ENCODE measurements around the gene RIT1. TPM values are rescaled to one million over a fixed set of nuclear protein-coding genes. Genes with fewer than 3 reads are reported as not detected.

RIT1 gene
- total and polyA plus RNA-seq, 2 donors (not counting 3 experiments of a cell fraction or from before 2014, with no cell fraction given): 46.4 to 65.5 TPM

DNA sequence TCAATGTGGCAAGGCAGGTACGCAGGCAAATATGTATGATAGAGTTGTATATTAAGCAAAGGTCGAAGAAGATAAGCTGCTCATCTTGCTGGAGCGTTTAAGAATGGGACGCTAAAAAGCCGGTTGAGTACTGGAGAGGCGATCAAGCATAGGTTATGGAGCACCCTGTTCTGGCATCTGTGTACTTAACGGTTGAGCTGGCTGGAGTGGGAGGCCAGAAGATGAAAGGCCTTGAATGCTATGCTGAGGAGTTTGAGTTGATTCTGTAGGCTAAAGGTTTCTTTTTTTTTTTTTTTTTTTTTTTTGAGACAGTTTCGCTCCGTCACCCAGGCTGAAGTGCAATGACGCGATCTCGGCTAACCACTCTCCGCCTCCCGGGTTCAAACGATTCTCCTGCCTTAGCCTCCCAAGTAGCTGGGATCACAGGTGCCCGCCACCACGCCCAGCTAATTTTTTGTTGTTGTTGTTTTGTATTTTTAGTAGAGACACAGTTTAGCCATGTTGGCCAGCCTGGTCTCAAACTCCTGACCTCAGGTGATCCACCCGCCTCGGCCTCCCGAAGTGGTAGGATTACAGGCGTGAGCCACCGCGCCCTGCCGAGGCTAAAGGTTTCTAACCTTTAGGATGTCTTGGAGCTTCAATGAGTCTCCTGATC lies 23.9 kb upstream of the RIT1 start:
- TF ChIP-seq POLR2AphosphoS5 (IDR thresholded peaks at IDR 0.05; ENCODE audit: insufficient read depth, low read depth, low read length) (no peak), MYC (IDR thresholded peaks at IDR 0.05; ENCODE audit: low read depth, low read length) (no peak), EZH2 (IDR thresholded peaks at IDR 0.05; ENCODE audit: borderline replicate concordance, low read depth, low read length, severe bottlenecking) (no peak), JUN (IDR thresholded peaks at IDR 0.05; ENCODE audit: borderline replicate concordance, insufficient read depth, insufficient read length, low read depth) (no peak), POLR2A (IDR thresholded peaks at IDR 0.05; ENCODE audit: low read depth, low read length) (no peak), MAX (IDR thresholded peaks at IDR 0.05; ENCODE audit: insufficient read depth, insufficient read length) (no peak), FOS (IDR thresholded peaks at IDR 0.05; ENCODE audit: borderline replicate concordance, insufficient read depth, low read length) (no peak), CTCF (IDR thresholded peaks at IDR 0.05; ENCODE audit: extremely low read depth in 1 of 2, insufficient read depth in 1 of 2, low read depth in 1 of 2, low read length in 2 of 2) (no peak)
- ChIA-PET CTCF (interaction anchor here (1.2 to 6.7 kb wide), 6 partner anchors 11 to 131 kb away, joined by 3 to 57 read pairs (median 4); no protein-coding TSS in a partner anchor), POLR2A (interaction anchor here (0.7 to 1.3 kb wide), 4 partner anchors 54 to 187 kb away, joined by 3 to 9 read pairs (median 6); no protein-coding TSS in a partner anchor)
- Histone ChIP-seq H2AFZ (ENCODE audit: low read depth, low read length) (peak overlapping the region; percentile 32), H3K79me2 (ENCODE audit: control insufficient read depth, insufficient read depth, low read length) (peaks cover 41% of the 10 kb centered on the region), H3K27me3 (ENCODE audit: control insufficient read depth in 2 of 2, insufficient read depth in 2 of 2, low read length in 2 of 2) (no peaks in the 10 kb centered on the region), H4K20me1 (replicated peaks; ENCODE audit: control insufficient read depth, extremely low read depth, insufficient read depth, low read length) (no peaks in the 10 kb centered on the region), H3K4me3 (replicated peaks in 1 of 3; ENCODE audit: insufficient read depth in 1 of 3, low read depth in 1 of 3, low read length in 3 of 3) (peak overlapping the region; percentile 27 to 97 (median 92)), H3K27ac (ENCODE audit: insufficient read depth, low read depth, low read length) (peak overlapping the region; percentile 60), H3K9me1 (replicated peaks; ENCODE audit: control insufficient read depth, extremely low read depth, insufficient read depth, low read length) (no peaks in the 10 kb centered on the region), H3K9ac (replicated peaks; ENCODE audit: extremely low read depth, insufficient read depth, low read length) (peak overlapping the region; percentile 84), H3K9me3 (replicated peaks; ENCODE audit: control insufficient read depth, insufficient read depth, low read length) (no peaks in the 10 kb centered on the region), H3K4me1 (ENCODE audit: control insufficient read depth, extremely low read depth, insufficient read depth, low read length) (peaks cover 46% of the 10 kb centered on the region), H3K36me3 (ENCODE audit: control insufficient read depth in 2 of 2, extremely low read depth in 1 of 2, insufficient read depth in 2 of 2, low read length in 2 of 2) (peaks cover 2 to 7% of the 10 kb centered on the region in 2 experiments), H3K4me2 (ENCODE audit: insufficient read depth, low read length) (peak overlapping the region; percentile 93)
- dilution Hi-C loops (cut with MboI; ENCODE audit: extremely low pct_ligation_motif_present, low sequenced_read_pairs) (no loop called here), intact Hi-C loops (cut with micrococcal nuclease) (loop anchor here (1.0 kb wide), 4 partner anchors 35 to 119 kb away; partner anchors contain the start of genes LAMTOR2 and SYT11)
- FAIRE-seq: no peak
- no peak for DNase-seq (ENCODE audit: low read depth, low spot score)
- BruUV-seq (replicated peaks): TSS peak; percentile 95
